Measurements from ENCODE around the gene C19orf81. TPM values are rescaled to one million over a fixed set of nuclear protein-coding genes. Genes with fewer than 3 reads are reported as not detected.
"Not testable (repeated sequence)": the region's sequence is repeated elsewhere in the genome, so short reads cannot be mapped to it uniquely, and the experiment has no call there.

Gene C19orf81
- total and polyA plus RNA-seq, 4 experiments from 2014 or later: not detected

DNA sequence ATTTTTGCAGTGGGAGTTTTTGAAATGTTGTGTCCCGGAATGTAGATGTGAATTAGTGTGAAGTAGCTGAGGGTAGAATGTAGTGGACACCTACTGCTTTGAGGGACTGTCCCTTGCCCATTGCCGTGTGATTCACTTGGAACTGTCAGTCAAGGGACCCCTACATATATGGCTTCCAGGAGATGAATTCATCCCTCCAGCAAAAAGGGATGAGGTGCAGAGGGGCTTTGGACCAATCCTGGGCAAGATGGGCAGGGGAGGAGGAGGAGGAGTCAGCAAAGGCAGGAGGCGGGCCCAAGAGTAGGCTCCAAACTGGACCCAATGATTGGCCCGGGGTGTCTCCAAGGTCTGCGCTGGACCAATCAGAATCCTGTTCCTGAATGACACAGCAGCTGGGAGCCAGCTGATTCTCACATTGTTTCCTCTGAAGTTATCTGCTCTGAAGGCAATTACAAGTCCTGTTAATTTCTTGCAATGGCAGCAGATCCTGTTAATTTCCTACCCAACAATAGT is 28.8 kb upstream of the C19orf81 start:
- H3K9me3 Mint-ChIP-seq; H3K36me3 ChIP-seq (ENCODE audit: insufficient read depth, low read length); H3K27ac ChIP-seq (ENCODE audit: low read depth, low read length); H3K4me3 Mint-ChIP-seq; H3K4me1 Mint-ChIP-seq; H3K27ac Mint-ChIP-seq; H3K27me3 ChIP-seq (ENCODE audit: insufficient read depth, low read length); POLR2A ChIA-PET (ENCODE audit: partially characterized antibody); H3K36me3 Mint-ChIP-seq; H3K4me1 ChIP-seq (ENCODE audit: insufficient read depth, low read length); H3K9me3 ChIP-seq (ENCODE audit: control insufficient read depth in 1 of 2, low read length in 2 of 2); DNase-seq; H3K27me3 Mint-ChIP-seq; intact Hi-C loops (cut with micrococcal nuclease); CTCF ChIA-PET (ENCODE audit: partially characterized antibody); H3K4me3 ChIP-seq (ENCODE audit: low read length in 2 of 2): not testable (repeated sequence)

GRCh38 chr19:50624949-50625600 is 24.2 kb upstream of the C19orf81 start:
- H3K4me1 ChIP-seq (ENCODE audit: insufficient read depth, low read length): no peaks in the 10 kb centered on the region
- Mint-ChIP-seq H3K27me3 (peaks cover 4 to 5% of the 10 kb centered on the region in 2 donors), H3K36me3 (no peaks in the 10 kb centered on the region), H3K4me3 (no peak overlapping the region), H3K9me3 (peaks cover 0 to 2% (median 0%) of the 10 kb centered on the region in 8 donors), H3K4me1 (no peaks in the 10 kb centered on the region), H3K27ac (no peak overlapping the region)
- no peak overlapping the region for H3K4me3 ChIP-seq (ENCODE audit: low read length in 2 of 2)
- DNase-seq: no peak
- ChIA-PET CTCF (ENCODE audit: partially characterized antibody) (no interaction called here), POLR2A (ENCODE audit: partially characterized antibody) (no interaction called here)
- H3K9me3 ChIP-seq (ENCODE audit: control insufficient read depth in 1 of 2, low read length in 2 of 2): no peaks in the 10 kb centered on the region
- intact Hi-C loops (cut with micrococcal nuclease): no loop called here
- no peaks in the 10 kb centered on the region for H3K27me3 ChIP-seq (ENCODE audit: insufficient read depth, low read length)
- H3K27ac ChIP-seq (ENCODE audit: low read depth, low read length): no peak overlapping the region
- no peaks in the 10 kb centered on the region for H3K36me3 ChIP-seq (ENCODE audit: insufficient read depth, low read length)

DNA sequence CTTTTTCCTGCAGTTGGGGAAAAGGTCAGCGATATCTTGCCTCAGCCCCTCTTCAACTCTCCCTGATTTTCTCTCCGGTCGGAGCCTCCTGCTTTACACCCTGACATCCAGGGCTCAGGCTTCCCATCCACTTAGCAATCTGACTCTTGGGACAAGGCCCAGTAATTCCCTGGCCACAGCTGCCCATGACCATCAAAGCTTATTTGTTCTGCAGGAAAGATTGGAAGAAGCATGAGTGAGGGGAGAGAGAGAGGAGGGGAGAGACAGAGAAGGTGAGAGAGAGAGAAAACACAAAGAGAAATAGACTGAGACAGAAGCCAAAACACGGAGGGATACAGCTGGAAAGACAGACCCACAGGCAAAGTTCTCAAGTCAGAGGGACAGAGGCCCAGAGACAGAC is 23.2 kb upstream of the C19orf81 start:
- ChIA-PET POLR2A (ENCODE audit: partially characterized antibody) (no interaction called here), CTCF (ENCODE audit: partially characterized antibody) (no interaction called here)
- Mint-ChIP-seq H3K27me3 (peaks cover 4 to 8% of the 10 kb centered on the region in 2 donors), H3K36me3 (no peaks in the 10 kb centered on the region), H3K27ac (no peak overlapping the region), H3K4me1 (no peaks in the 10 kb centered on the region), H3K4me3 (no peak overlapping the region), H3K9me3 (peaks cover 0 to 2% (median 0%) of the 10 kb centered on the region in 8 donors)
- Histone ChIP-seq H3K9me3 (ENCODE audit: control insufficient read depth in 1 of 2, low read length in 2 of 2) (no peaks in the 10 kb centered on the region), H3K4me3 (ENCODE audit: low read length in 2 of 2) (no peak overlapping the region), H3K27me3 (ENCODE audit: insufficient read depth, low read length) (no peaks in the 10 kb centered on the region), H3K36me3 (ENCODE audit: insufficient read depth, low read length) (no peaks in the 10 kb centered on the region), H3K4me1 (ENCODE audit: insufficient read depth, low read length) (no peaks in the 10 kb centered on the region), H3K27ac (ENCODE audit: low read depth, low read length) (no peak overlapping the region)
- intact Hi-C loops (cut with micrococcal nuclease): no loop called here
- DNase-seq: no peak

DNA sequence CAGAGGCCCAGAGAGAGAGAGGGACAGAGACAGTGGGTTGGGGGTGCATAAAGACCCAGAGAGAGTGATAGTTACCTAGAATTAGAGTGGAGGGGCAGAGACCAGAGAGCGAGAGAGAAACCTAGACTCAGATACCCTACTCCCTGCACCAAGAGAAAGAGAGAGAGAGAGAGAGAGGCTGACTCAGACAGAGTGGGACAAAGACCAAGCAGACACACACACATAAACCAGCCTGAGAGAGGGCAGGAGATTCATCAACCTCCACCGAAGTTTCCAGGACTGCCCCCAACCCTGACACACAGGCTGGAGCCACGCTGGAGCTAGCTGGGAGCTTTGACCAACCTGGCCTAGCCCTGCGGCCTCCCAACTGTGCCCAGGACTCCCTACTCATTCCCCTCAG is 22.4 kb upstream of the C19orf81 start:
- peaks cover 0 to 3% of the 10 kb centered on the region in 2 donors for H3K36me3 Mint-ChIP-seq

DNA sequence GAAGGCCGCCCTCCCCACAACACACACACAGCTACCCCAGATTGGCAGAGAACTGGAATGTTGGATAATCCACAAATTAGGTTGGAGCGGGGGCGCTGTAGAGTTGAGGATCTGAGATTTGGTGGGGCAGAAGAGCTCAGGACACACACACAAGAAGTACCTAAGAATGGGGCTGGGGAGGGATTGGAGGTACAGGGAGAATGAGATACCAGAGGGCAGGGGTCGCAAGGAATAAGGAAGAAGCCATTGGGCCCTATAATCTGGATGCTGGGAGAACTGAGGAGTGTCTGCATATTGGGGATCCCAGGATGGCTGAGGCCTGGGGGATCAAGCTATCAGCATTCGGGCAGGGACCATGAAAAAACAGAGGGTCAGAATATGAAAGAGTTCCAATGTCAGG is 21.1 kb upstream of the C19orf81 start:
- Mint-ChIP-seq H3K9me3 (peaks cover 0 to 13% (median 2%) of the 10 kb centered on the region in 8 donors), H3K27ac (no peak overlapping the region), H3K27me3 (peaks cover 4 to 11% of the 10 kb centered on the region in 2 donors), H3K4me1 (no peaks in the 10 kb centered on the region), H3K36me3 (peaks cover 0 to 3% of the 10 kb centered on the region in 2 donors), H3K4me3 (no peak overlapping the region)
- Histone ChIP-seq H3K27ac (ENCODE audit: low read depth, low read length) (no peak overlapping the region), H3K4me3 (ENCODE audit: low read length in 2 of 2) (no peak overlapping the region), H3K27me3 (ENCODE audit: insufficient read depth, low read length) (no peaks in the 10 kb centered on the region), H3K4me1 (ENCODE audit: insufficient read depth, low read length) (no peaks in the 10 kb centered on the region), H3K9me3 (ENCODE audit: control insufficient read depth in 1 of 2, low read length in 2 of 2) (peaks cover 0 to under 1% of the 10 kb centered on the region in 2 donors), H3K36me3 (ENCODE audit: insufficient read depth, low read length) (no peaks in the 10 kb centered on the region)
- intact Hi-C loops (cut with micrococcal nuclease): no loop called here
- ChIA-PET POLR2A (ENCODE audit: partially characterized antibody) (no interaction called here), CTCF (ENCODE audit: partially characterized antibody) (no interaction called here)
- no peak for DNase-seq

More for the DNA sequence above, 22.4 kb upstream of the C19orf81 start:
- peaks cover 4 to 11% of the 10 kb centered on the region in 2 donors for H3K27me3 Mint-ChIP-seq
- no peaks in the 10 kb centered on the region for H3K9me3 ChIP-seq (ENCODE audit: control insufficient read depth in 1 of 2, low read length in 2 of 2)
- intact Hi-C loops (cut with micrococcal nuclease): no loop called here
- POLR2A ChIA-PET (ENCODE audit: partially characterized antibody): no interaction called here
- H3K9me3 Mint-ChIP-seq: peaks cover 0 to 4% (median 0%) of the 10 kb centered on the region in 8 donors
- no peak for DNase-seq
- H3K4me1 Mint-ChIP-seq: no peaks in the 10 kb centered on the region
- CTCF ChIA-PET (ENCODE audit: partially characterized antibody): no interaction called here
- H3K36me3 ChIP-seq (ENCODE audit: insufficient read depth, low read length): no peaks in the 10 kb centered on the region
- H3K4me1 ChIP-seq (ENCODE audit: insufficient read depth, low read length): no peaks in the 10 kb centered on the region
- no peaks in the 10 kb centered on the region for H3K27me3 ChIP-seq (ENCODE audit: insufficient read depth, low read length)
- H3K27ac Mint-ChIP-seq: no peak overlapping the region
- H3K4me3 Mint-ChIP-seq: no peak overlapping the region
- no peak overlapping the region for H3K27ac ChIP-seq (ENCODE audit: low read depth, low read length)
- H3K4me3 ChIP-seq (ENCODE audit: low read length in 2 of 2): no peak overlapping the region

DNA sequence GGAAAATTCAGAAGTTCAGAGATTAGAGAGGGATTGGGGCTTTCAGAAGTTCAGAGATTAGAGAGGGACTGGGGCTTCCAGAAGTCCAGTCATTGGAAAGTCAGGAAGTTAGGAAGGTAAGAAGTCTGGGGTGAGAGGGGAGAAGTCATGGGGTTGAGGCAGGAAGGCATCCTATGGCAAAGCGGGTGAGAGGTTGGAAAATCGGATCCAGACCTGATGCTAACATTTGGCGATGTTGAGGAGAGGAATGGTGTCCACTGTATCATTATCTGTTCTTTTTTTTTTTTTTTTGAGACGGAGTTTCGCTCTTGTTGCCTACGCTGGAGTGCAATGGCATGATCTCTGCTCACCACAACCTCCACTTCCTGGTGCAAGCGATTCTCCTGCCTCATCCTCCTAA is 20.7 kb upstream of the C19orf81 start:
- DNase-seq: no peak
- Histone ChIP-seq H3K27me3 (ENCODE audit: insufficient read depth, low read length) (no peaks in the 10 kb centered on the region), H3K9me3 (ENCODE audit: control insufficient read depth in 1 of 2, low read length in 2 of 2) (peaks cover 0 to 5% of the 10 kb centered on the region in 2 donors), H3K4me1 (ENCODE audit: insufficient read depth, low read length) (no peaks in the 10 kb centered on the region), H3K4me3 (ENCODE audit: low read length in 2 of 2) (no peak overlapping the region), H3K27ac (ENCODE audit: low read depth, low read length) (no peak overlapping the region), H3K36me3 (ENCODE audit: insufficient read depth, low read length) (no peaks in the 10 kb centered on the region)
- ChIA-PET CTCF (ENCODE audit: partially characterized antibody) (no interaction called here), POLR2A (ENCODE audit: partially characterized antibody) (no interaction called here)
- peaks cover 7 to 14% of the 10 kb centered on the region in 2 donors for H3K27me3 Mint-ChIP-seq
- no peaks in the 10 kb centered on the region for H3K4me1 Mint-ChIP-seq
- H3K27ac Mint-ChIP-seq: no peak overlapping the region
- H3K9me3 Mint-ChIP-seq: peaks cover 0 to 17% (median 6%) of the 10 kb centered on the region in 8 donors
- intact Hi-C loops (cut with micrococcal nuclease): no loop called here
- no peak overlapping the region for H3K4me3 Mint-ChIP-seq
- H3K36me3 Mint-ChIP-seq: peaks cover 0 to 3% of the 10 kb centered on the region in 2 donors

- intact Hi-C loops (cut with micrococcal nuclease): no loop called here
- H3K4me3 ChIP-seq (ENCODE audit: low read length in 2 of 2): no peak overlapping the region
- H3K4me1 Mint-ChIP-seq: no peaks in the 10 kb centered on the region
- no peak overlapping the region for H3K27ac Mint-ChIP-seq
- H3K27me3 Mint-ChIP-seq: peaks cover 7 to 16% of the 10 kb centered on the region in 2 donors
- no peak for DNase-seq
- POLR2A ChIA-PET (ENCODE audit: partially characterized antibody): no interaction called here
- H3K4me3 Mint-ChIP-seq: no peak overlapping the region
- no peaks in the 10 kb centered on the region for H3K36me3 ChIP-seq (ENCODE audit: insufficient read depth, low read length)
- CTCF ChIA-PET (ENCODE audit: partially characterized antibody): no interaction called here
- H3K9me3 ChIP-seq (ENCODE audit: control insufficient read depth in 1 of 2, low read length in 2 of 2): peaks cover 0 to 11% of the 10 kb centered on the region in 2 donors
- H3K27ac ChIP-seq (ENCODE audit: low read depth, low read length): no peak overlapping the region
- H3K27me3 ChIP-seq (ENCODE audit: insufficient read depth, low read length): no peaks in the 10 kb centered on the region
- H3K9me3 Mint-ChIP-seq: peaks cover 2 to 23% (median 11%) of the 10 kb centered on the region in 8 donors
- no peaks in the 10 kb centered on the region for H3K4me1 ChIP-seq (ENCODE audit: insufficient read depth, low read length)
- peaks cover 0 to 6% of the 10 kb centered on the region in 2 donors for H3K36me3 Mint-ChIP-seq
Measured at GRCh38 chr19:50629194-50629593, 20.1 kb upstream of the C19orf81 start.
